ENCODE measurements around the gene DCLRE1A.
"Not testable (repeated sequence)": the region's sequence is repeated elsewhere in the genome, so short reads cannot be mapped to it uniquely, and the experiment has no call there.

The DCLRE1A gene

DNA sequence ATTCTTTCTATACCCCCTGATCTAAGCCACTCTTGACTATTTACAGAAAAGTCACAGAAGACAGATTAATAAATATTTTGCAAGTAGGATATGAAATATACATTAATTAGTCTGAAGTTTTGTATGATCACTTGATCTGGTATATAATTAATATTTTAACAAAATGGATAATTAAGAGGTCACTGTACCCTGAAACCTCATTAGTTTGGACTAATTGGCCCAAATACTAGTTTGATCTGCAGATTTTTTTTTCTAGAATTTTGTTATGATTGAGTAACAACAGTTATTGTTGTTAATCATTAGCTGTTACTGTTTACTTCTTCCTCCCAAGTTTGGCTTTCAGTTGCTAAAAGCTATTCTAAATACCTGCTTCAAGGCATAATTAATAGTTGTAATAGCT is 3.3 kb upstream of the DCLRE1A start:
- no peak for DNase-seq

GRCh38 chr10:113856563-113856962 is 2.7 kb upstream of the DCLRE1A start:
- no peak for DNase-seq

- DNase-seq: no peak
These were observed 1.1 kb upstream of the DCLRE1A start for GRCh38 chr10:113854761-113855588.

DNA sequence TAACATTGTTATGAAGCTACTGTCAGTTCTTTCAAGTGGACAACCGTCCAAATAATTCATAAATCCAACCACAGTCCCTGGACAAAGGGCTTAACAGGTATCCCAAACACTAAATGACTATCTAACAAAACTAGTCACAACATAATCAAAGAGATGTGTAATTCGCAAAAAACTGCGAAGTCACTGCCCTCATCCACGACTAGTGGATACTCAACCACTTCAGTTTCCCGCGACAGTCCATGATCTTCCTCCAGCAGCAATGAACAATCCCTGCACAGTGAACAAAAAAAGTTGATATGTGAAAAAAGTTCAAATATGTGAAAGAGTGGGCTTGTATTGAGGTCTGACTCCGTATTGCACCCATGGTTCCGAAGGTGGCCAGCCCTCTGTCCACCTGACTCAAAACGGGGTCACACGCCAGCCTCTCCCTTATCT is 287 bp downstream of the DCLRE1A start:
- no peak for DNase-seq

- DNase-seq: no peak
These were observed 3.9 kb downstream of the DCLRE1A start for GRCh38 chr10:113849946-113850345.

DNA sequence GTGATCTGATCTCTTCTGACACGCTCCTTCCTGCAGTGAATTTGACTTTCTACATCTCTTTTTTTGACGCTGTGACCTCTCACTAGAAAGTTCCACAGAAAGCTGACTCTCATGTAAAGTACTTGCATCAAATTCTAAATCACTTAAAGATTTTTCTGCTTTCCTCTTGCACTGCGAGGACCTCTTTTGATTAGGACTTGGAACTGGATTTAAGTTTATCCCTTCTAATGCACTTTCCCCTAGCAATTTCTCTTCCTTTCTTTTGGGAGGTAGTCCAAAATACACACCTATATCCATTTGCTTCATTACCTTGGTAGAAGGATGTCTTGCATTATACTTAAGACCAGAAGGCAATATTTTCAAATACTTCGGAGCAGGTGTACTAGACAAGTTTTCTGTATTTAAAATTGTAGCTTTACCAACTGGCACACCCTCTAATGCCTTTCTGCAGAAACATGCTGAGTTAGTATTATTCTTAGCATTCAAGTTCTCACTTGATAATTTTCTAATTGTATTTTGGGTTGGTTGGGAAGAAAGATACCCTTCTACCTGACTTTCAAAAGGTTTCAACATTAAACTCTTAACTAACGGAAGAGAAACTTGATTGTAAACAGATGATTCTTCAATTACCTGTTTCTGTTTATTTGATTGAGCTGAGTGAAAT is 4.6 kb downstream of the DCLRE1A start:
- no peak for DNase-seq

GRCh38 chr10:113846036-113846435 is 7.8 kb downstream of the DCLRE1A start:
- no peak for DNase-seq

- no peak for DNase-seq
These were observed 9.9 kb downstream of the DCLRE1A start for GRCh38 chr10:113843972-113844485.

- no peak for DNase-seq
These were observed 11.7 kb downstream of the DCLRE1A start for GRCh38 chr10:113842171-113842570.

DNA sequence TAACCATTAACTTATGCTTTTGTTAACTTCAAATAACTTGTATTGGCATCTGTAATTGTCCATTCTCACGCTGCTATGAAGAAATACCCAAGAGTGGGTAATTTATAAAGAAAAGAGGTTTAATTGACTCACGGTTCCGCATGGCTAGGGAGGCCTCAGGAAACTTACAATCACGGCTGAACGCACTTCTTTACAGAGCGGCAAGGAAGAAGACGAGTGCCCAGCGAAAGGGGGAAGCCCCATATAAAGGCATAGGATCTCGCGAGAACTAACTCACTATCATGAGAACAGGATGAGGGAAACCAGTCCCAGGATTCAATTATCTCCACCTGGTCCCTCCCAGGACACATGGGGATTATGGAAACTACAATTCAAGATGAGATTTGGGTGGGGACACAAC is 25.3 kb downstream of the DCLRE1A start:
- not testable (repeated sequence) for DNase-seq

DNA sequence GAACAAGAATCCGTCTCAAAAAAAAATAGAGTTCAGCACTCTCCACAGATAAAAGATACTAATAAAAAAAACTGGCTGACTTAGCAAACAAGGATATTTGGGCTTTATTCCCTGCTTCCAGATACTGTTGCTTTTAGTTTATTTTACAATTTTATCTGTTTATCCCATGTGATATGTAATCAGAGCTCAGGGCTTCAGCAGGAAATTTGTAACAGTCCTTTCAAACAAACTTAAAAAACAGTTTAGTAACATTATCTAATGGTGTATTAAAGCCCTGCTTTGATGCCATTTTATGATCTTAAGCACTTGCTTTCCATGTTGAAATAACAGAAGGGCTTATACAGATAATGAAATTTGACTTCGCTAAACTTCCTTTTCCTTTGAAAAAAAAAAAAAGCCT is 28.1 kb downstream of the DCLRE1A start:
- no peak for DNase-seq

- no peak for DNase-seq
These were observed 30.5 kb downstream of the DCLRE1A start for GRCh38 chr10:113823389-113823788.

GRCh38 chr10:113822174-113822573 is 31.7 kb downstream of the DCLRE1A start:
- DNase-seq: no peak

GRCh38 chr10:113821306-113821705 is 32.6 kb downstream of the DCLRE1A start:
- DNase-seq: not testable (repeated sequence)

GRCh38 chr10:113820507-113820906 is 33.4 kb downstream of the DCLRE1A start:
- DNase-seq: no peak

DNA sequence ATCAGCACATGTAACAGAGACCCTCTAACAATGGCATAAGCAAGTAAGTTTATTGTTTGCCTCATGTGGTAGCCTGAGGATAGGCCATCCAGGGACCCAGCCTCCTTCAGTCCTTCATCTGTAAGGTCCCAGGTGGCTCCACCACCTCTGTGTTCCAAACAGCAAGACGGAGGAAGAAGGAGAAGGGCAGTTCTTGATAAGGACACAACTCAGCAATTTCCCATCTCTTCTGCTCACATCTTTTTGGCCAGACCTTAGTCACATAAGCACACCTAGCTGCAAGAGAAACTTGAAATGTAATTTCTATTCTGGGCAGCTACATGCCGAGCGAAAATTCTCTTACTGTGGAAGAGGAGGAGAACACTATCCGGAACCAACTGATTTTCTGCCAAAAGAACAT is 33.9 kb downstream of the DCLRE1A start:
- no peak for DNase-seq

GRCh38 chr10:113814700-113815099 is 39.2 kb downstream of the DCLRE1A start:
- DNase-seq: not testable (repeated sequence)

DNA sequence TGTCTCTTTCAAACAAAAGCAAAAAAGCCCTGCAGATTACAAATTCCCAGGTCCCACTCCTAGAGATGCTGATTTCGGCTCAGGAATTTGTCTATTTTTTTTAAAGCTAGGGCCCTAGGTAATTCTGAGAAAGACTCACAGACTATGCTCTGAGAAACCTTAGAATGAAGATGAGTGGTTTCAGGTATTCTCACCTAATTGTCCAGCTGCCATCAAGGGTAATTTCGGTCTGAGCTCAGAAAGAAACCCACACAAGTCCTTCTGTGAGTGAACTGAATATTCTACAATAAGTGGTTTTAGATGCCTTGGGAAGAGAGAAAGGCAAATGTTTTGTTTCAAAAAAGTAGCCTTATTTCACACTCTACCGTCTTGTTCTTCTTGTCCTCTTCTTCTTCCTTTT is 45.7 kb downstream of the DCLRE1A start:
- DNase-seq: no peak

DNA sequence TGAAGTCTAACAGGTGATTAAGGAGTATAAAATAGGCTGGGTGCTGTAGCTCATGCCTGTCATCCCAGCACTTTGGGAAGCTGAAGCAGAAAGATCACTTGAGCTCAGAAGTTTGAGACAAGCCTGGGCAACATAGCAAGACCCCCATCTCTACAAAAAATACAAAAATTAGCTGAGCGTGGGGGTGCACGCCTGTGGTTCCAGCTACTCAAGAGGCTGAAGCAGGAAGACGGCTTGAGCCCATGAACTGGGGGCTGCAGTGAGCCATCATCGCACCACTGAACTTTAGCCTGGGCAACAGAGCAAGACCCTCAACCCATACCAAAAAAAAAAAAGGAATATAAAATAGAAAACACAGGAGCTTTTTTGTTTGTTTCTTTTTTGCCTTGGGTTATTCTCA is 47.4 kb downstream of the DCLRE1A start:
- no peak for DNase-seq

DNA sequence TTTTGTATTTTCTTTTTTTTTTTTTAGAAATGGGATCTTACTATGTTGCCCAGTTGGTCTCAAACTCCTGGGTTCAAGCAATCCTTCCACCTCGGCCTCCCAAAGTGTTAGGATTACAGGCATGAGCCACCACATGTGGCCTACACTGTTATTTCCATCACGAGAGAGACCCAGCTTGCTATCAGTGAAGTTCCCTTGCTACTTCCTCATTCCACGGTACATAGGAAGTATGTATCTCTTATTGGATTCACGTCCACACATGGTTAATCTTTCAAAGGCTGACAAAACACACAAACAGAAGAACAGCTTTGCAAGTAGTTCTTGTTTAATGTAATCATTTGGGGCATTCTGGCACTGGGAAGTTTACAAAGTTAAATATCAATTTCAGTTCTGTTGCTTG is 50.9 kb downstream of the DCLRE1A start:
- DNase-seq: no peak

DNA sequence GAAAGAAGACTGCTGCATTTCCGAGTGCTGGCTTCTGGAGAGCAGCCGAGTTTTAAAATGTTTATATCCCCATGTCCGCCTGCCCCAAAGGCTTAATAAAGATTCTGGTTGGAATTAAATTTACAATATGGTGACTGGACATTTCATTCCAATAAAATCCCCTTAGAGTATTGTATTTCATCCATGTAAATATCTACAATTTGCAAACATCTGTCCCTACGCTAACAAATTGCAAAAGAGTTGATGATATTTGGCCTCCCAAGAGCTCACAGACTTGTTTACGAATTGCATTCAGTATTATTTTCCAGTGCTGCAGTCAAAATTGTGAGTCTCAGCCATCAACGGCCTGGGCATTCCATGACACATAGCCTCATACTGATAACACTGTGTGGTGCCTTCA is 52.3 kb downstream of the DCLRE1A start:
- no peak for DNase-seq

DNA sequence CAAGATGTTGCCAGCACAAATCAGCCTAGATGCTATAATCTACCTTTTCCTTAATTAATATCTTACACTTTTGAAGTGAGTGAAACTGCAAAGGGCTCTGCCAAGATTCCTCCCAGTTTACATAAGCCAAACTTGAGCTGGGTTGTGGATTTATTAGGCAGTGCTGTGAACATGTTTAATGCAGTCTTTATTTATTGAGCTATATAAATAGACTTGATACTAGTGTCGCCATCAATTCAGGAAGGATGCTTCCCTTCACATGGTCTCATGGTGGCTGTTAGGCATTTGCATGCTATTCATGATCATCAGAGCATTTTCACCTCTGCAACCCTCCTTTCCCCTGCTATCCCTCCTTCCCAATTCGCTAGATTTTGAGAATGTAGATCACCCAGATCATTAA is 62.2 kb downstream of the DCLRE1A start:
- DNase-seq: no peak

DNA sequence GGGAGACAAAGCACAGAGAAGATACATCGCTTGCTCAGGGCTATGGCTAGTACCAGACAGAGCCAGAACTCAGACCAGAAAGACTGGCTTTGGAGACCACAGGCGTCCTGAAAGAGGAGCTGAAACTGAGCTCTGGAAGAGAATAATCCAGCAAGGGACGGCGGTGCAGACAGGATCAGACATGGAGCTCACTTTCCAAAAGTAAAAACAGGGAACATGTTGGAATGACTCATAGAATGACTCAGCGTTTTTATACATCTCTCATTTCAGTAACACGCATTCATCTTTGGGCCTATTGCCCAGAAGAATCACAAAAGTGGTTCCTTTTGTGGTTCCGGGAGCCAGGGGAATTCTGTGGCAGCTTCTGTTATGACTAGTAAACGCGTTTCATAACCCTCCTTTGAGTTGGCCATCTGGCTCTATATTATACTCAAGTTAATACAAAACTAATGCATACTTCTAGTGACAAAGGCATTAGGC is 65.2 kb downstream of the DCLRE1A start:
- no peak for DNase-seq
